Urinary bladder (tissue), 4 donors: ENCODE data around the gene AMY1C. TPM values are rescaled to one million over a fixed set of nuclear protein-coding genes. Genes with fewer than 3 reads are reported as not detected.
"Not testable (repeated sequence)": the region's sequence is repeated elsewhere in the genome, so short reads cannot be mapped to it uniquely, and the experiment has no call there.

Experiments used
- DNase-seq: peaks from one replicate; pipeline ENCODE4 v3.0.0-alpha.2; 2015; ENCODE audit errors: extremely low spot score
- H3K27ac ChIP-seq: one replicate; pipeline ENCODE4 v1.5.1; 2013; ENCODE audit warnings: low read depth, mild to moderate bottlenecking, moderate library complexity
- H3K36me3 ChIP-seq: one replicate; pipeline ENCODE4 v1.6.1; 2013; ENCODE audit warnings: mild to moderate bottlenecking, moderate library complexity; ENCODE audit not compliant: insufficient read depth
- H3K4me1 ChIP-seq: one replicate; pipeline ENCODE4 v1.6.1; 2013; ENCODE audit warnings: mild to moderate bottlenecking, moderate library complexity; ENCODE audit not compliant: insufficient read depth
- H3K4me3 ChIP-seq: one replicate; pipeline ENCODE4 v1.5.1; 2013; ENCODE audit warnings: low read depth, low read length
- WGBS: extraction: QIAGEN DNeasy Blood & Tissue Kit; methylation state at CpG from one replicate; pipeline ENCODE4 v1.1.7; 2013; 5-methylcytosine and 5-hydroxymethylcytosine counted together
- polyA plus RNA-seq: library from polyadenylated mRNA; stranded (reverse); fragments of 200-250 nt; gene quantifications from one replicate; pipeline ENCODE4 v1.2.3, GENCODE V29; 2013
- total RNA-seq: library from RNA; depleted of rRNA; stranded (reverse); fragments of >200 nt; gene quantifications from one replicate; pipeline ENCODE4 v1.2.3, GENCODE V29; 2014
- donor health status: healthy with polysubstance abuse.
- donor health status: healthy.

AMY1C gene
- total RNA-seq, result not detected
- polyA plus RNA-seq, result not detected

DNA sequence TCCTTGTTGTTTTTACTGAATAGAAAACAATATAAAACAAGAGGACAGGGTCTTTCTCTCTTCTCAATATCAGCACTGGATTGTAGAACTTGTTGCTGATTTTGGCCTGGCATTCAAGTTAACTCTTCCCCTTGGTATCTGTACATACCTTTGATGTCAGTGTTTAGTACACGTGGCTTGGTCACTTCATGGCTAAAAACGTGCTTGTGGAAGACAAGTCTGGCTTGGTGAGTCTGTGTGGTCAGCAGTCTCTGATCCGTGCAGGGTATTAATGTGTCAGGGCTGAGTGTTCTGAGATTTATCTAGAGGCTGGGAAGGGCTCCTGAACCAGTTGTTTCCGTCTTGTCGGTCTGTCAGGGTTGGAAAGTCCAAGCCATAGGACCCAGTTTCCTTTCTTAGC is at the start of gene AMY1C:
TSS of gene AMY1C (plus strand) at position 301 of the 400 bp plus-strand sequence. CDS start 572 bp downstream, outside the sequence.
- no CpG with 5 or more reads among the region's 5 CpGs for WGBS

DNA sequence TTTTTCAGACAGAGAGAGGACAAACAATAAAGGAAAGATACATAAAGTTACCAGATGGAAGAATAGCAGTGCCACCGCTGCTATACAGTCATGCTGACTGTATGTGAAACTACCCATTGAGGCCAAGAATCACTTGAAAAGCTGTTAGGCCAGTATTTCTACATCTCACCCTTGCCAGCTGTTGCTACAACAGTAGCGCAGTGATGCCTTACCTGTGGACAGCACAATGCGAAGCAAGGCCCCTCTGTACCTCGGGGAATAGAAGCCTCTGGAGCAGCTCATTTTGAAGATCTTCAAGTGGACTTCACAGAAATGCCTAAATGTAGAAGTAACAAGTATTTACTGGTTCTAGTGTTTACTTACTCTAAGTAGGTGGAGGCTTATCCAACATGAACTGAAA is 49.0 kb upstream of the AMY1C start:
- not testable (repeated sequence) for H3K4me1 ChIP-seq, DNase-seq, H3K27ac ChIP-seq, H3K4me3 ChIP-seq, H3K36me3 ChIP-seq
- WGBS, result no CpG with 5 or more reads among the region's 4 CpGs

More for the DNA sequence above, at the start of gene AMY1C:
- not testable (repeated sequence) for DNase-seq, H3K27ac ChIP-seq, H3K4me1 ChIP-seq, H3K36me3 ChIP-seq, H3K4me3 ChIP-seq

DNA sequence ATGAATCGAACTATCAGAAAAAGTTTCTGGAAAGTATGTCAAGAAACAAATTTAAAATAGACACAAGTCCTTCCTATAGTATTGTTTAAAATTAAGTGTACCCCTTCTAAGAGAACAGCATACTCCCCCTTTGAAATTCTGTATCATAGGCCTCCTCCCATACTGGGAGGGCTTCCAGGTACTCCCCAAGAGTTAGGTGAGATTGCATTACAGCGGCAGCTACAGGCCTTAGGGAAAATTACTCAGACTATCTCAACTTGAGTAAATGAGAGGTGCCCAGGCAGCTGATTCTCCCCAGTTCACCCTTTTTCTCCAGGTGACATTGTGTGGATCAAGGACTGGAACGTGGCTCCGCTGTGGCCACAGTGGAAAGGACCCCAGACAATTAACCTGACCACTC is 48.4 kb upstream of the AMY1C start:
- H3K4me3 ChIP-seq, H3K4me1 ChIP-seq, H3K27ac ChIP-seq, DNase-seq, H3K36me3 ChIP-seq: not testable (repeated sequence)
- WGBS, result no CpG with 5 or more reads among the region's 4 CpGs

DNA sequence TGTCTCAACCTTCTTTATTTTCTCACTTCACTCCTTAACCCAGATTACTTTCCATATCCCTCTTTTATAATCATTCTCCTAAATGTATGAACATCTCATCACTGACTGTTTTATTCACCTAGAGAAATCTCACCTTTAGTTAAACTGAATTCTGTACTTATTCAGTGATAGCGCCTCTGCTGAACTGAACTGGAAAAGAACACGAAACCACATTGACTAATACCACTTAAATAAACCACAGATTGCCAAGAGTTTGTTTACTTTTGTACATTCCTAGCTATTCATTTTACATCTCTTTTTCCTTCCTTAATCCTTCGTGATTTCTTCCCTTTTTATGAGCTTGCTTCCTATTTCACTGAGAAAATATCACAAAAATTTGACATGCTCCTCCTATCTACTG is 42.0 kb upstream of the AMY1C start:
- H3K4me3 ChIP-seq, H3K4me1 ChIP-seq, H3K27ac ChIP-seq, H3K36me3 ChIP-seq, DNase-seq: not testable (repeated sequence)
- WGBS, result no CpG with 5 or more reads among the region's 3 CpGs

DNA sequence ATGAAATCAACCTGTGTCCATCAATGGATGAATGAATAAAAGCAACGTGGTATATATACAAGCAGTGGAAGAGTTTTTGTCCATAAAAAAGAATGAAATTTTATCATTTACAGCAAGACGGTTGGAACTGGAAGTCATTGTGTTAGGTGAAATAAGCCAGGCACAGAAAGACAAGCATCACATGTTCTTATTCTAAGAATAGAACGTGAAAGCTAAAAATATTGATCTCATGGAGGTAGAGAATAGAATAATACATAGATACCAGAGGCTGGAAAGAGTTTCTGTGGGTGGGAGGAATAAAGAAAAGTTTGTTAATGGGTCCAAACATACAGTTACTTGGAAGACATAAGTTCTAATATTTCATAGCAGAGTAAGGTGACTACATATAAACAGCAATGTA is 39.3 kb upstream of the AMY1C start:
- WGBS, result no CpG with 5 or more reads among the region's 3 CpGs
- not testable (repeated sequence) for H3K27ac ChIP-seq, H3K4me1 ChIP-seq, DNase-seq, H3K4me3 ChIP-seq, H3K36me3 ChIP-seq

DNA sequence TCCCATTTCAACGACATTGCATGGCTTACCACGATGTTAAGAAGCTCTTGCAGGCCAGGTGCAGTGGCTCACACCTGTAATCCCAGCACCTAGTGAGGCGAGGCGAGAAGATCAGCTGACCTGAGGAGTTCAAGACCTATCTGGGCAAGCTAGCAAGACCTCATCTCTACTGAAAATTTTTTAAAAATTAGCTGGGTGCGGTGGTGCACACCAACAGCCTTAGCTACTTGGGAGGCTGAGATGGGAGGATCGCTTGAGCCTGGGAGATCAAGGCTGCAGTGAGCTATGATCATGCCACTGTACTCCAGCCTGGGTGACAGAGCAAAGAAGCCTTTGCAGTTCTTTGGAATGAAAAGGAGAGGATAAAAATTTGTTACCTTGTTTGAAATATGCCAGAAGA is 32.3 kb upstream of the AMY1C start:
- DNase-seq, H3K4me3 ChIP-seq, H3K36me3 ChIP-seq, H3K27ac ChIP-seq, H3K4me1 ChIP-seq: not testable (repeated sequence)
- WGBS, result 71% methylated on average over 5 of the region's 6 CpGs

DNA sequence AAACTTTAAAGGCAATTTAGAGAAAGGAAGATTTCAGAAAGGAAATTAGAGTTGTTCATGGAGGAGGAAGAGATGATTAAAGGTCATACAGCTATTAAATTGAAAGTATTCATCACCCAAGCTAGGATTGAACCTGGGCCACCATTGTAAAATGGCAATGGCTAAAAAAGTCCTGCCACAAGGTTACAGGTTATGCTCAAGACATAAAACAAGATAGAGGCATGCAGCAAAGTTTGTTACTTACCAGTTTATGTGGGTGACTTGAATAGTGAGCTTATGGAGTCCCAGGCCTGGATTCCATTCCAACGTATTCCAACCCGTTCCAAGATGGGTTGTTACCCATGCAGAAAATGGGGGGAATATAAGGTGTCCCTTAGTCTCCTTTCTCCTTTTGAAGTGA is 28.2 kb upstream of the AMY1C start:
- H3K4me1 ChIP-seq, H3K27ac ChIP-seq, H3K36me3 ChIP-seq, DNase-seq, H3K4me3 ChIP-seq: not testable (repeated sequence)
- no CpG with 5 or more reads among the region's 2 CpGs for WGBS

DNA sequence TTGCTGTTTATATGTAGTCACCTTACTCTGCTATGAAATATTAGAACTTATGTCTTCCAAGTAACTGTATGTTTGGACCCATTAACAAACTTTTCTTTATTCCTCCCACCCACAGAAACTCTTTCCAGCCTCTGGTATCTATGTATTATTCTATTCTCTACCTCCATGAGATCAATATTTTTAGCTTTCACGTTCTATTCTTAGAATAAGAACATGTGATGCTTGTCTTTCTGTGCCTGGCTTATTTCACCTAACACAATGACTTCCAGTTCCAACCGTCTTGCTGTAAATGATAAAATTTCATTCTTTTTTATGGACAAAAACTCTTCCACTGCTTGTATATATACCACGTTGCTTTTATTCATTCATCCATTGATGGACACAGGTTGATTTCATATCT is 14.4 kb upstream of the AMY1C start:
- not testable (repeated sequence) for H3K4me3 ChIP-seq, H3K27ac ChIP-seq, DNase-seq, H3K4me1 ChIP-seq, H3K36me3 ChIP-seq
- no CpG with 5 or more reads among the region's 3 CpGs for WGBS

DNA sequence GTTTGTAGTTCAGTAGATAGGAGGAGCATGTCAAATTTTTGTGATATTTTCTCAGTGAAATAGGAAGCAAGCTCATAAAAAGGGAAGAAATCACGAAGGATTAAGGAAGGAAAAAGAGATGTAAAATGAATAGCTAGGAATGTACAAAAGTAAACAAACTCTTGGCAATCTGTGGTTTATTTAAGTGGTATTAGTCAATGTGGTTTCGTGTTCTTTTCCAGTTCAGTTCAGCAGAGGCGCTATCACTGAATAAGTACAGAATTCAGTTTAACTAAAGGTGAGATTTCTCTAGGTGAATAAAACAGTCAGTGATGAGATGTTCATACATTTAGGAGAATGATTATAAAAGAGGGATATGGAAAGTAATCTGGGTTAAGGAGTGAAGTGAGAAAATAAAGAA is 11.7 kb upstream of the AMY1C start:
- not testable (repeated sequence) for H3K4me1 ChIP-seq, DNase-seq, H3K27ac ChIP-seq, H3K36me3 ChIP-seq, H3K4me3 ChIP-seq
- no CpG with 5 or more reads among the region's 3 CpGs for WGBS

DNA sequence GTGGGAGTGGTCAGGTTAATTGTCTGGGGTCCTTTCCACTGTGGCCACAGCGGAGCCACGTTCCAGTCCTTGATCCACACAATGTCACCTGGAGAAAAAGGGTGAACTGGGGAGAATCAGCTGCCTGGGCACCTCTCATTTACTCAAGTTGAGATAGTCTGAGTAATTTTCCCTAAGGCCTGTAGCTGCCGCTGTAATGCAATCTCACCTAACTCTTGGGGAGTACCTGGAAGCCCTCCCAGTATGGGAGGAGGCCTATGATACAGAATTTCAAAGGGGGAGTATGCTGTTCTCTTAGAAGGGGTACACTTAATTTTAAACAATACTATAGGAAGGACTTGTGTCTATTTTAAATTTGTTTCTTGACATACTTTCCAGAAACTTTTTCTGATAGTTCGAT is 5.2 kb upstream of the AMY1C start:
- H3K4me3 ChIP-seq, H3K27ac ChIP-seq, H3K36me3 ChIP-seq, H3K4me1 ChIP-seq, DNase-seq: not testable (repeated sequence)
- no CpG with 5 or more reads among the region's 4 CpGs for WGBS

DNA sequence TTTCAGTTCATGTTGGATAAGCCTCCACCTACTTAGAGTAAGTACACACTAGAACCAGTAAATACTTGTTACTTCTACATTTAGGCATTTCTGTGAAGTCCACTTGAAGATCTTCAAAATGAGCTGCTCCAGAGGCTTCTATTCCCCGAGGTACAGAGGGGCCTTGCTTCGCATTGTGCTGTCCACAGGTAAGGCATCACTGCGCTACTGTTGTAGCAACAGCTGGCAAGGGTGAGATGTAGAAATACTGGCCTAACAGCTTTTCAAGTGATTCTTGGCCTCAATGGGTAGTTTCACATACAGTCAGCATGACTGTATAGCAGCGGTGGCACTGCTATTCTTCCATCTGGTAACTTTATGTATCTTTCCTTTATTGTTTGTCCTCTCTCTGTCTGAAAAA is 4.7 kb upstream of the AMY1C start:
- H3K4me1 ChIP-seq, DNase-seq, H3K36me3 ChIP-seq, H3K4me3 ChIP-seq, H3K27ac ChIP-seq: not testable (repeated sequence)
- no CpG with 5 or more reads among the region's 4 CpGs for WGBS

DNA sequence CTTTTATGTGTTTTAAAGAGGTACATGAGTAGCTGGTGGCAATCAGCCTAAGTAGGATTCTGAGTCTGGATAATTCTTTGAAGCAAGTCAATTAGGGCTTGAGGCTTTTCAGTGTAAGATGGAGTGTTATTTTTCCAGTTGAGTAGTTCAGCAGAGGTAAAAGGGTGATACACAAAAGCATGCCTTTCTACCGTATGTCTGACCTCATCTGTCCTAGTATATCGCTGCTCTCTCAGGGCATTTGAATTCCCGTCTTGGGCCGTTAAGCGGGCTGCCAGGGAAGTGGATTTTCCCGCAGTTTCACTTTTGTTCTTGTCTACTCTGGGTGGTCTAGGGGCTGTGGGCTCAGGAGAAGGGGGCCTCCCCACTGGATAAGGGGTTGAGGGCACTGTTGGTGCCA is 1.4 kb upstream of the AMY1C start:
- H3K4me3 ChIP-seq, DNase-seq, H3K4me1 ChIP-seq, H3K27ac ChIP-seq, H3K36me3 ChIP-seq: not testable (repeated sequence)
- WGBS, result no CpG with 5 or more reads among the region's 6 CpGs

DNA sequence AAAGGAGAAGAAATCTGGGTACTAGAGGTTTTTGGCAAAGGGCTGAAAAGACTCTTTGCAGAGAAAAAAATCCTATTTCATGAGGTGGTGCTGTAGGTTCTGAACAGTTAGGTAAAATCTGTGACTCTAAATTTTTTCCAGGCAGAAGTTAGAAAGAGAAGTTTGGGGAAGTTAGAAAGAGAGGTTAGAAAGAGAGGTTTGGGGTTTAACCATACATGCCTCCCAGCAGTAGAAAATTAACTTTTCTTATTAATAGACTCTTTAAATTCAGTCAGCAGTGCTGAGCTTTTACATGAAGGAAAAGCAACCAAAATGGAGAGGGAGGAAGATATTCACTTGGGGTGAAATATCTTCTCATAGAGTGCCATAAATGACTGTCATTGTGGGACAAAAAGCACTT is 12.2 kb downstream of the AMY1C start:
- Histone ChIP-seq H3K36me3 (no peaks in the 10 kb centered on the region), H3K4me3 (no peak overlapping the region), H3K4me1 (no peaks in the 10 kb centered on the region), H3K27ac (no peak overlapping the region)
- no peak for DNase-seq

DNA sequence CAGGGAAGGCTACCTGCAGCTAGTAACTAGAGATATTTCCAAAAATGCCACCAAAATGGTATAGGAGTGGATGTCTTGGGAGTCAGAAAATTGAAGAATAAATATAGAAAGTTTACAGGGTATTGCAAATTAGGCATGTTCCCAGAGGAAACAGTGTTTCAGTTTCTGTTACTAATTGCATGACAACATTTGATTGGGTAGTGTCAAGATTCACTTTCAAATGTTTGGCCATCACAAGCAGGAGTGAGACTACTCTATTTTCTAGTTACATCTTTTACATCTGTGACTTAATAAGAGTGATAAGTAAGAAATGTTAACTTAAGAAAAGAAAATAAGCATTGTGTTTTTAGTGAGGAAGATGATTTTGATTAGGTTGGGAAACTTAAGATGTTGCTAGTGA is 30.2 kb downstream of the AMY1C start:
- Histone ChIP-seq H3K27ac (no peak overlapping the region), H3K36me3 (no peaks in the 10 kb centered on the region), H3K4me3 (no peak overlapping the region), H3K4me1 (no peaks in the 10 kb centered on the region)
- no peak for DNase-seq

DNA sequence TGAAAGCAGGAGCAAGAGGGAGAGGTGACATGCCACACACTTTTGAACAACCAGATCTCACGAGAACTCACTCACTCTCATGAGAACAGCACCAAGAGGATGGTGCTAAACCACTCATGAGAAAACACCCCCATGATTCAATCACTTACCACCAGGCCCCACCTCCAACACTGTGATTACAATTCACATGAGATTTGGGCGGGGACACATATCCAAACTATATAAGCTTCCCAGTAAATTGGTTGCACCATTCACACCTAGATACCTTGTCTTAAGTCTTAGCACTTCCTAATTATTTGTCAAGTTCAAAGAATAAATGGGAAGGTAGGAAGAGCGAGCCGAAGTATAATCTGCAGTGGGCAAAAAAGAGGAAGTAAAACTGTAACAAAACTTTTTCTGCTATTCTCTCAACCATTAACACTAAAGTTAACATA is 34.3 kb downstream of the AMY1C start:
- DNase-seq, result no peak
- H3K27ac ChIP-seq, result no peak overlapping the region
- H3K4me3 ChIP-seq, result no peak overlapping the region
- no peaks in the 10 kb centered on the region for H3K4me1 ChIP-seq
- H3K36me3 ChIP-seq, result no peaks in the 10 kb centered on the region
- 75% methylated on average over 4 of the region's 4 CpGs for WGBS
